Peyer's patch (tissue), 4 donors: ENCODE results near the gene CLECL1. TPM values are rescaled to one million over a fixed set of nuclear protein-coding genes. Genes with fewer than 3 reads are reported as not detected.
A peak's percentile ranks its signal among the peaks of the same experiment; 100 is the strongest.

Experiments used
- DNase-seq, 3 donors: peaks; one replicate each; pipeline ENCODE4 v3.0.0-alpha.2; 2017 to 2019
- H3K27ac ChIP-seq, 4 donors: fragments of 200-600 bp; sonication (generic); one replicate each; pipeline ENCODE4 v1.5.1; 2016 to 2019
- H3K27me3 ChIP-seq, 2 donors: fragments of 200-600 bp; sonication (generic); one replicate each; pipeline ENCODE4 v1.5.1; 2019
- H3K36me3 ChIP-seq, 3 donors: fragments of 200-600 bp; sonication (generic); one replicate each; pipeline ENCODE4 v1.5.1; 2016 to 2019
- H3K4me1 ChIP-seq, 4 donors: fragments of 200-600 bp; sonication (generic); one replicate each; pipeline ENCODE4 v1.5.1; 2016 to 2019
- H3K4me3 ChIP-seq, 4 donors: fragments of 200-600 bp; sonication (generic); 1 replicate in 3 of 4; 2 replicates in 1 of 4; pipeline ENCODE4 v1.5.1; 2016 to 2019; ENCODE audit warnings: mild to moderate bottlenecking in 1 of 4
- H3K9me3 ChIP-seq, 4 donors: fragments of 200-600 bp; sonication (generic); one replicate each; pipeline ENCODE4 v1.5.1; 2016 to 2019; ENCODE audit warnings: mild to moderate bottlenecking in 1 of 4
- POLR2A ChIP-seq, 2 donors: fragments of 450-650 bp; IDR thresholded peaks; one replicate each; pipeline ENCODE4 v1.5.1; 2017; ENCODE audit warnings: antibody characterized with exemption in 2 of 2, mild to moderate bottlenecking in 2 of 2, moderate library complexity in 2 of 2
- total RNA-seq, 4 donors: library from RNA; depleted of rRNA; stranded (reverse); fragments of >200 nt; gene quantifications; one replicate each; pipeline ENCODE4 v1.1.0, GENCODE V29; 2016
- TF ChIP-seq, protein P1 (sequence below), 6 experiments: fragments of 450-650 bp in 4 of 6; fragments of 200-600 bp in 2 of 6; sonication (generic) in 1 of 6; IDR thresholded peaks; one replicate each; pipeline ENCODE4 v1.5.1; 2017 to 2019; ENCODE audit warnings: antibody characterized with exemption in 6 of 6, mild to moderate bottlenecking in 3 of 6, moderate library complexity in 1 of 6

The CLECL1 gene
- total RNA-seq, 4 donors from 2014 or later = 4.1 to 4.2 TPM; not detected in 2

DNA sequence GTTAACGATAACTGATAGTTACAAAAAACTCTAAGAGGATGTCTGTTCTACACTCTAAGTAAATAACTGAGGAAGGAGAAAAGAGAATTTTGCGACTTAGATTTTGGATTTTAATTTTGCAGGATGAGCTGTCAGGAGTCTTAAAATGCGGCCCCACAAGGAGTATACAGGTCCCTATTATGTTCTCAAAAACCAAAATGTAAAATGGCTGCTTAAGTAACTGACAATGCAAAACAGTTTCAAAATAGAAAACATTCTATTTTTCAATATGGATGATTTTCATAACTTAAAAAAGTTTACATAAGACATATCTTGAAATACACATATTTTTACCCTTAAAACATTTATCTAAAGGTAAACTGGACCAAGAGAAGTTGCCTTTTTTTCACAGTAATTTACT, 25.2 kb upstream of the CLECL1 start:
- no peak for TF ChIP-seq POLR2A (IDR thresholded peaks at IDR 0.05)
- TF ChIP-seq, protein P1, sequence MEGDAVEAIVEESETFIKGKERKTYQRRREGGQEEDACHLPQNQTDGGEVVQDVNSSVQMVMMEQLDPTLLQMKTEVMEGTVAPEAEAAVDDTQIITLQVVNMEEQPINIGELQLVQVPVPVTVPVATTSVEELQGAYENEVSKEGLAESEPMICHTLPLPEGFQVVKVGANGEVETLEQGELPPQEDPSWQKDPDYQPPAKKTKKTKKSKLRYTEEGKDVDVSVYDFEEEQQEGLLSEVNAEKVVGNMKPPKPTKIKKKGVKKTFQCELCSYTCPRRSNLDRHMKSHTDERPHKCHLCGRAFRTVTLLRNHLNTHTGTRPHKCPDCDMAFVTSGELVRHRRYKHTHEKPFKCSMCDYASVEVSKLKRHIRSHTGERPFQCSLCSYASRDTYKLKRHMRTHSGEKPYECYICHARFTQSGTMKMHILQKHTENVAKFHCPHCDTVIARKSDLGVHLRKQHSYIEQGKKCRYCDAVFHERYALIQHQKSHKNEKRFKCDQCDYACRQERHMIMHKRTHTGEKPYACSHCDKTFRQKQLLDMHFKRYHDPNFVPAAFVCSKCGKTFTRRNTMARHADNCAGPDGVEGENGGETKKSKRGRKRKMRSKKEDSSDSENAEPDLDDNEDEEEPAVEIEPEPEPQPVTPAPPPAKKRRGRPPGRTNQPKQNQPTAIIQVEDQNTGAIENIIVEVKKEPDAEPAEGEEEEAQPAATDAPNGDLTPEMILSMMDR (IDR thresholded peaks at IDR 0.05) = no peak
- no peaks in the 10 kb centered on the region for H3K4me1 ChIP-seq
- H3K27ac ChIP-seq = peak overlapping the region; percentile 55 to 82 (median 76)
- no peak for DNase-seq
- H3K9me3 ChIP-seq = no peaks in the 10 kb centered on the region
- H3K27me3 ChIP-seq = no peaks in the 10 kb centered on the region
- no peaks in the 10 kb centered on the region for H3K36me3 ChIP-seq
- H3K4me3 ChIP-seq = peak overlapping the region; percentile 35 to 47 (median 40)

DNA sequence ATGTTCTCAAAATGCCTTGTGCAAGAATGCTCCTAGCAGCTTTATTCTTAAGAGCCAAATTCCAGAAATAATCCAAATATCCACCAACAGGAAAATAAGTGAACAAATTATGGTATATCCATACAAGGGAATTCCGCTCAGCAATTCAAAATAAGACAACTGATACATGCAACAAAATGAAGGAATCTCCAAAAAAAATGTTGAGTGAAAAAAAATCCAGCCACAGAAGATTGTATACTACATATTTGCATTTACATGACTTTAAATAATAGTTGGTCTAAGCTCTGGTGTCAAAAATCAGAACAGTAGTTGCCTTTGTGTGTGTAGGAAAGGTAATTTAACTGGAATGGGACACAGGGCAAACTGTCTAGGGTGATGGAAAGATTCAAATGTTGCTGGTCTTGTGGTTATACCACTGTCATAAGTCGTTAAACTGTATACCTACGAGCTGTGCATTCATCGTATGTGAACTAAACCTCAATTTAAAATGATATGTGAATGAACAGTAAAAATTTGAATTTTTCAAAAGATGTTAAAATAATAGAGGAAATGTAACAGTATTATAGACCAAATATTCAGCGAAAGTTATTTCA, 24.6 kb upstream of the CLECL1 start:
- no peak for DNase-seq
- Histone ChIP-seq H3K9me3 (no peaks in the 10 kb centered on the region), H3K4me3 (peak overlapping the region in 2 of 4 donors; percentile 42 to 47), H3K4me1 (no peaks in the 10 kb centered on the region), H3K36me3 (no peaks in the 10 kb centered on the region), H3K27ac (peak overlapping the region in 2 of 4 donors; percentile 75 to 76), H3K27me3 (no peaks in the 10 kb centered on the region)
- TF ChIP-seq POLR2A (IDR thresholded peaks at IDR 0.05) = no peak
- TF ChIP-seq, protein P1 (IDR thresholded peaks at IDR 0.05) = no peak

DNA sequence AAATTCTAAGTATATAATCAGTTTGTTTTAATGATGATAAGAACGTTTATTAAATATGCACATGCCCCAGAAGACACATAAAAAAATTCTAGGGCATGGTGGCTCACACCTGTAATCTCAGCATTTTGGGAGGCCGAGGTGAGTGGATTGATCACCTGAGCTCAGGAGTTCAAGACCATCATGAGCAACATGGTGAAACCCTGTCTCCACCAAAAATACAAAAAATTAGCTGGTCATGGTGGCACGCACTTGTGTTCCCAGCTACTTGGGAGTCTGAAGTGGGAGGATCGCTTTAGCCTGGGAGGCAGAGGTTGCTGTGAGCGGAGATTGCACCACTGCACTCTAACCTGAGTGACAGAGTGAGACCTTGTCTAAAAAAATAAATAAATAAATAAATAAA, 23.8 kb upstream of the CLECL1 start:
- no peak for DNase-seq
- H3K4me3 ChIP-seq = peak overlapping the region in 2 of 4 donors; percentile 19 to 42
- no peaks in the 10 kb centered on the region for H3K4me1 ChIP-seq
- peak overlapping the region in 1 of 4 donors; percentile 65 for H3K27ac ChIP-seq
- TF ChIP-seq, protein P1 (IDR thresholded peaks at IDR 0.05) = no peak
- no peaks in the 10 kb centered on the region for H3K9me3 ChIP-seq
- no peaks in the 10 kb centered on the region for H3K27me3 ChIP-seq
- H3K36me3 ChIP-seq = no peaks in the 10 kb centered on the region

DNA sequence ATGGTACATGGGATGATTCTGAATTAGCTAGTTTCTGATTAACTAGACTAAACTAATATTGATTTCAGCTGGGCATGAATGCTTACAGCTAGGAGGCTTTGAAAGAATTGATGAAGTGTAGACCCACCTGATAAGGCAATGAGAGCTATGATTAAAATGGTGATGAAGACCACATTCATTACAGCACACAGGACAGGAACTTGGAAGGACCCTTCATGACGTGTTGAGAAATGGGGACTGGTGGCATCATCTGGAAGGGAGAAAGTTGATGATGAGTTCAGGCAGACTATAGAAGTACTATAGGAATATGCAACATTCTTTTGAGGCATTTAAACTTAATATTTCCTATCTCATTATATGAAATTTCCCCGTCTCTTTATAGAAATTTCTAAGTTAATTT, 23.3 kb upstream of the CLECL1 start:
- H3K36me3 ChIP-seq = no peaks in the 10 kb centered on the region
- H3K27me3 ChIP-seq = no peaks in the 10 kb centered on the region
- no peak overlapping the region for H3K4me3 ChIP-seq
- H3K4me1 ChIP-seq = no peaks in the 10 kb centered on the region
- peak overlapping the region in 2 of 4 donors; percentile 4 to 32 for H3K27ac ChIP-seq
- no peak for TF ChIP-seq POLR2A (IDR thresholded peaks at IDR 0.05)
- TF ChIP-seq, protein P1 (IDR thresholded peaks at IDR 0.05) = no peak
- no peaks in the 10 kb centered on the region for H3K9me3 ChIP-seq
- DNase-seq = no peak

DNA sequence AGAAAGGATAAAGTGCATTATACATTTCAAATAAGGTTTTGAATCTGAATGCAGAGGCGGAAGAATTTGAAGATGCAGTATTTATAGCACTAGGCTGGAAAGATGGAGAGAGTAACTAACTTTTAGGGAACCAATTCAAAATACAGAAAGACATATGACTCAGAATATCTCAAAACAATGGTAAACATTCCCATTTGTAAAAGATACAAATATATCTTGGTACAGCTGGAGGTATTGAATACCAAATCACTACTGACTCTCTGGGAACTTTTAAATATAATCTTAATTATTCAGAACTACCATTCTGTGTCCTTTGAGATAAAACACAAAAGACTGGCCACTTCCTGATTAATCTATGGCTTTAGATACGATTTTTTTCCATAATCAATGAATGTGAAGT, 22.7 kb upstream of the CLECL1 start:
- DNase-seq = no peak
- no peak for TF ChIP-seq POLR2A (IDR thresholded peaks at IDR 0.05)
- TF ChIP-seq, protein P1 (IDR thresholded peaks at IDR 0.05) = no peak
- Histone ChIP-seq H3K4me3 (no peak overlapping the region), H3K36me3 (no peaks in the 10 kb centered on the region), H3K4me1 (no peaks in the 10 kb centered on the region), H3K27me3 (no peaks in the 10 kb centered on the region), H3K27ac (peak overlapping the region in 1 of 4 donors; percentile 32), H3K9me3 (no peaks in the 10 kb centered on the region)

DNA sequence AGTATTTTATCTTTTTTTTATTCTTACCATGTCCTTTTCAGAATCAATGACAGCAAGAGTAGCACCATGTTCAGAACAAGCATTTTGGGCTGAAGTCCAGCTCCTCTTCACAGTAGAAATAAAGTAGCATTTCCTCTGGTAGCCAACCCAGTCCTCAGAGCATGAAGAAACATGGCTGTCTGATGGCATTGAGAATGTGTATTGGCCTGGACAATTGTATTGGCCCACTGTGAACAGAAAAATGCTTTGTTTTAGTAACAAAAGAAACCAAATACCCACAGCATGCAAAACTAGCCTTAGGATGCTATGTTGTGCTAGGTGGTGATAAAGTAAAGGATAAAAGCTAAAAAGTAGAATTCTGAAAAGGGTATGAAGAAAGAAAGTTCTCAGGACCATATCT, 22.1 kb upstream of the CLECL1 start:
- TF ChIP-seq POLR2A (IDR thresholded peaks at IDR 0.05) = no peak
- TF ChIP-seq, protein P1 (IDR thresholded peaks at IDR 0.05) = no peak
- Histone ChIP-seq H3K9me3 (no peaks in the 10 kb centered on the region), H3K27me3 (no peaks in the 10 kb centered on the region), H3K27ac (peak overlapping the region in 1 of 4 donors; percentile 32), H3K4me3 (no peak overlapping the region), H3K36me3 (no peaks in the 10 kb centered on the region), H3K4me1 (no peaks in the 10 kb centered on the region)
- no peak for DNase-seq
